Neural progenitor cell (in vitro differentiated cells): ENCODE data around the gene NUBPL. TPM values are rescaled to one million over a fixed set of nuclear protein-coding genes. Genes with fewer than 3 reads are reported as not detected.
"Not testable (repeated sequence)": the region's sequence is repeated elsewhere in the genome, so short reads cannot be mapped to it uniquely, and the experiment has no call there.

Experiments
- DNase-seq: peaks from one replicate; pipeline ENCODE4 v3.0.0-alpha.2; 2016; ENCODE audit warnings: low spot score
- H2AFZ ChIP-seq: fragments of 200-600 bp; sonication (generic); replicated peaks from 2 replicates; pipeline ENCODE4 v1.6.1; 2016; ENCODE audit warnings: antibody characterized with exemption
- H3F3A ChIP-seq: fragments of 200-600 bp; sonication (generic); 2 replicates; pipeline ENCODE4 v1.6.1; 2016; ENCODE audit warnings: antibody characterized with exemption, low read depth
- H3K27ac ChIP-seq: fragments of 200-600 bp; sonication (generic); 2 replicates; pipeline ENCODE4 v1.5.1; 2016; ENCODE audit warnings: mild to moderate bottlenecking
- H3K27me3 ChIP-seq: fragments of 200-600 bp; sonication (generic); 2 replicates; pipeline ENCODE4 v1.6.1; 2016; ENCODE audit warnings: mild to moderate bottlenecking, moderate library complexity
- H3K36me3 ChIP-seq: fragments of 200-600 bp; sonication (generic); 2 replicates; pipeline ENCODE4 v1.5.1; 2016
- H3K4me1 ChIP-seq: fragments of 200-600 bp; sonication (generic); 2 replicates; pipeline ENCODE4 v1.6.1; 2016; ENCODE audit warnings: mixed run types
- H3K4me2 ChIP-seq: fragments of 200-600 bp; sonication (generic); 2 replicates; pipeline ENCODE4 v1.6.1; 2016
- H3K4me3 ChIP-seq: fragments of 200-600 bp; sonication (generic); 2 replicates; pipeline ENCODE4 v1.5.1; 2016
- H3K79me2 ChIP-seq: fragments of 200-600 bp; sonication (generic); 2 replicates; pipeline ENCODE4 v1.6.1; 2016; ENCODE audit warnings: low read depth
- H3K9ac ChIP-seq: fragments of 200-600 bp; sonication (generic); 2 replicates; pipeline ENCODE4 v1.6.1; 2016
- H3K9me3 ChIP-seq: fragments of 200-600 bp; sonication (generic); 2 replicates; pipeline ENCODE4 v1.5.1; 2016; ENCODE audit warnings: low read depth
- H4K20me1 ChIP-seq: fragments of 200-600 bp; sonication (generic); 2 replicates; pipeline ENCODE4 v1.6.1; 2016; ENCODE audit warnings: low read depth
- H3K27ac Mint-ChIP-seq: 3 replicates; pipeline ENCODE4 v1.8.0; 2021; ENCODE audit warnings: mixed read lengths
- H3K27me3 Mint-ChIP-seq: 2 replicates; pipeline ENCODE4 v1.8.0; 2022; ENCODE audit warnings: low read depth, mild to moderate bottlenecking, inconsistent platforms, moderate library complexity, mixed read lengths; ENCODE audit not compliant: insufficient read depth
- H3K36me3 Mint-ChIP-seq: 3 replicates; pipeline ENCODE4 v1.8.0; 2021; ENCODE audit warnings: mixed read lengths
- H3K4me1 Mint-ChIP-seq: 3 replicates; pipeline ENCODE4 v1.8.0; 2021; ENCODE audit warnings: mixed read lengths
- H3K4me3 Mint-ChIP-seq: 3 replicates; pipeline ENCODE4 v1.8.0; 2021; ENCODE audit warnings: mild to moderate bottlenecking, moderate library complexity, mixed read lengths
- H3K9me3 Mint-ChIP-seq: 3 replicates; pipeline ENCODE4 v1.8.0; 2020; ENCODE audit warnings: mixed read lengths
- CTCF ChIP-seq: fragments of 200-600 bp; sonication (generic); IDR thresholded peaks from 2 replicates; pipeline ENCODE4 v1.5.1; 2017; ENCODE audit warnings: antibody characterized with exemption, mild to moderate bottlenecking
- EZH2 ChIP-seq: fragments of 200-600 bp; sonication (generic); IDR thresholded peaks from 2 replicates; pipeline ENCODE4 v1.6.1; 2017; ENCODE audit warnings: antibody characterized with exemption, mild to moderate bottlenecking, moderate library complexity
- EZH2phosphoT487 ChIP-seq: fragments of 200-600 bp; sonication (generic); IDR thresholded peaks from 2 replicates; pipeline ENCODE4 v1.6.1; 2017; ENCODE audit warnings: antibody characterized with exemption
- total RNA-seq: library from RNA; depleted of rRNA; stranded (reverse); fragments of >200 nt; gene quantifications from 2 replicates; pipeline ENCODE4 v1.2.3, GENCODE V29; 2015; ENCODE audit warnings: low replicate concordance

The NUBPL gene
- total RNA-seq, 1 donor from 2014 or later: 29.3 TPM

- Histone ChIP-seq H3F3A (no peaks in the 10 kb centered on the region), H2AFZ (no peak overlapping the region), H3K9ac (no peak overlapping the region), H3K4me3 (no peak overlapping the region), H3K79me2 (no peaks in the 10 kb centered on the region), H4K20me1 (no peaks in the 10 kb centered on the region), H3K36me3 (no peaks in the 10 kb centered on the region), H3K27ac (no peak overlapping the region), H3K9me3 (no peaks in the 10 kb centered on the region), H3K4me2 (no peak overlapping the region), H3K27me3 (no peaks in the 10 kb centered on the region), H3K4me1 (no peaks in the 10 kb centered on the region)
- Mint-ChIP-seq H3K9me3 (peaks cover 23% of the 10 kb centered on the region), H3K27me3 (no peaks in the 10 kb centered on the region), H3K4me3 (no peak overlapping the region), H3K4me1 (no peaks in the 10 kb centered on the region), H3K36me3 (peaks cover 8% of the 10 kb centered on the region), H3K27ac (no peak overlapping the region)
- no peak for TF ChIP-seq EZH2
- TF ChIP-seq EZH2phosphoT487: no peak
- TF ChIP-seq CTCF: no peak
- no peak for DNase-seq
Observed at GRCh38 chr14:31611778-31612433, 50.7 kb downstream of the NUBPL start.

DNA sequence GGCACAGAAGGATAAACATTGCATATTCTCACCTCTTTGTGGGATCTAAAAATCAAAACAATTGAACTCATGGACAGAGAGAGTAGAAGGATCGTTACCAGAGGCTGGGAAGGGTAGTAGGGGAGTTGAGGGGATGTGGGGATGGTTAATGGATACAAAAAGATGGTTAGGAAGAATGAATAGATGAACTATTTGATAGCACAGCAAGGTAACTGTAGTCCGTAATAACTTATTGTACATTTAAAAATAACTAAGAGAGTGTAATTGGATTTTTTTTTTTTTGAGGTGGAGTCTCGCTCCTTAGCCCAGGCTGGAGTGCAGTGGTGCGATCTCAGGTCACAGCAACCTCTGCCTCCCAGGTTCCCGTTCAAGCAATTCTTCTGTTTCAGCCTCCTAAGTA is 52.0 kb downstream of the NUBPL start:
- no peak for TF ChIP-seq CTCF
- TF ChIP-seq EZH2: no peak
- no peak for TF ChIP-seq EZH2phosphoT487

GRCh38 chr14:31618884-31619283 is 57.7 kb downstream of the NUBPL start:
- not testable (repeated sequence) for DNase-seq, H3K27me3 Mint-ChIP-seq, H3K4me3 Mint-ChIP-seq, H3K4me2 ChIP-seq, H3K79me2 ChIP-seq, H3K27me3 ChIP-seq, H3K9ac ChIP-seq, H4K20me1 ChIP-seq, H3K4me1 ChIP-seq, H2AFZ ChIP-seq, H3K27ac Mint-ChIP-seq, H3K4me1 Mint-ChIP-seq, H3K4me3 ChIP-seq, H3K36me3 ChIP-seq, H3F3A ChIP-seq, H3K9me3 ChIP-seq, H3K27ac ChIP-seq
- Mint-ChIP-seq H3K9me3 (peaks cover 38% of the 10 kb centered on the region), H3K36me3 (peaks cover 15% of the 10 kb centered on the region)

More for the DNA sequence above, 52.0 kb downstream of the NUBPL start:
- Histone ChIP-seq H3K9me3 (no peaks in the 10 kb centered on the region), H2AFZ (no peak overlapping the region), H4K20me1 (no peaks in the 10 kb centered on the region), H3K27ac (no peak overlapping the region), H3K4me2 (no peak overlapping the region), H3K9ac (no peak overlapping the region), H3K4me1 (no peaks in the 10 kb centered on the region), H3K4me3 (no peak overlapping the region), H3K27me3 (no peaks in the 10 kb centered on the region), H3F3A (no peaks in the 10 kb centered on the region), H3K79me2 (no peaks in the 10 kb centered on the region), H3K36me3 (no peaks in the 10 kb centered on the region)
- H3K4me1 Mint-ChIP-seq: no peaks in the 10 kb centered on the region
- no peak for DNase-seq
- no peak overlapping the region for H3K27ac Mint-ChIP-seq
- H3K27me3 Mint-ChIP-seq: no peaks in the 10 kb centered on the region
- H3K4me3 Mint-ChIP-seq: no peak overlapping the region
- H3K36me3 Mint-ChIP-seq: peaks cover 3% of the 10 kb centered on the region
- peaks cover 28% of the 10 kb centered on the region for H3K9me3 Mint-ChIP-seq

- H3K4me1 Mint-ChIP-seq: no peaks in the 10 kb centered on the region
- H3K27me3 ChIP-seq: no peaks in the 10 kb centered on the region
- peaks cover 39% of the 10 kb centered on the region for H3K9me3 Mint-ChIP-seq
- peaks cover 16% of the 10 kb centered on the region for H3K36me3 Mint-ChIP-seq
- H3K27me3 Mint-ChIP-seq: no peaks in the 10 kb centered on the region
- no peak overlapping the region for H2AFZ ChIP-seq
- H3K27ac Mint-ChIP-seq: no peak overlapping the region
- no peaks in the 10 kb centered on the region for H4K20me1 ChIP-seq
- H3K36me3 ChIP-seq: no peaks in the 10 kb centered on the region
- H3K27ac ChIP-seq: no peak overlapping the region
- H3K4me1 ChIP-seq: no peaks in the 10 kb centered on the region
- H3K9ac ChIP-seq: no peak overlapping the region
- H3K79me2 ChIP-seq: no peaks in the 10 kb centered on the region
- H3K4me3 Mint-ChIP-seq: no peak overlapping the region
- H3F3A ChIP-seq: no peaks in the 10 kb centered on the region
- H3K4me3 ChIP-seq: no peak overlapping the region
- H3K9me3 ChIP-seq: peaks cover 3% of the 10 kb centered on the region
- DNase-seq: no peak
- TF ChIP-seq CTCF (no peak), EZH2phosphoT487 (no peak), EZH2 (no peak)
- H3K4me2 ChIP-seq: no peak overlapping the region
Observed at GRCh38 chr14:31619440-31619839, 58.2 kb downstream of the NUBPL start.

DNA sequence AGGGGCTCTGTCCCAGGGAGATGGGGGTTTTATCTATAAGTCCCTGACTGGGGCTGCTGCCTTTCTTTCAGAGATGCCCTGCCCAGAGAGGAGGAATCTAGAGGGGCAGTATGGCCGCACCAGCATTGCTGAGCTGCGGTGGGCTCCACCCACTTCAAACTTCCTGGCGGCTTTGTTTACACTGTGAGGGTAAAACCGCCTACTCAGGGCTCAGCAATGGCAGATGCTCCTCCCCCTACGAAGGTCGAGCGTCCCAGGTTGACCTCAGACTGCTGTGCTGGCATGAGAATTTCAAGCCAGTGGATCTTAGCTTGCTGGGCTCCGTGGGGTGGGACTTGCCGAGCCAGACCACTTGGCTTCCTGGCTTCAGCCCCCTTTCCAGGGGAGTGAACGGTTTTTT is 59.7 kb downstream of the NUBPL start:
- not testable (repeated sequence) for DNase-seq, H3K36me3 ChIP-seq, H3K27me3 ChIP-seq, H3F3A ChIP-seq, H3K4me1 ChIP-seq, H3K27me3 Mint-ChIP-seq, H3K9ac ChIP-seq, H3K4me1 Mint-ChIP-seq, H3K9me3 ChIP-seq, H3K27ac ChIP-seq, H3K4me2 ChIP-seq, H3K79me2 ChIP-seq, H2AFZ ChIP-seq, H4K20me1 ChIP-seq, H3K4me3 Mint-ChIP-seq, H3K4me3 ChIP-seq, H3K27ac Mint-ChIP-seq
- Mint-ChIP-seq H3K9me3 (peaks cover 39% of the 10 kb centered on the region), H3K36me3 (peaks cover 18% of the 10 kb centered on the region)
